OCI-LY3 (cell line): ENCODE data around the gene PTCHD1.

ENCODE experiments used
- H2AFZ ChIP-seq: fragments of 200-600, 300-600 bp; shearing (Covaris generic); 2 replicates; pipeline ENCODE4 v1.6.0; 2014; ENCODE audit warnings: antibody characterized with exemption, low read depth, low read length
- H3K27ac ChIP-seq: fragments of 200-600, 300-600 bp; sonication (generic); 2 replicates; pipeline ENCODE4 v1.5.1; 2014; ENCODE audit warnings: mild to moderate bottlenecking, low read length, moderate library complexity, mixed read lengths
- H3K27me3 ChIP-seq: fragments of 200-600, 300-600 bp; sonication (generic); 2 replicates; pipeline ENCODE4 v1.6.1; 2014; ENCODE audit warnings: low read depth, low read length, mixed read lengths
- H3K36me3 ChIP-seq: fragments of 200-600, 300-600 bp; sonication (generic); replicated peaks from 2 replicates; pipeline ENCODE3; 2014; ENCODE audit warnings: low read depth, low read length, mixed read lengths
- H3K4me1 ChIP-seq: fragments of 300-600, 200-600 bp; sonication (generic); 2 replicates; pipeline ENCODE4 v1.6.1; 2014; ENCODE audit warnings: low read length, mixed read lengths
- H3K4me2 ChIP-seq: fragments of 200-600, 300-600 bp; sonication (generic); 2 replicates; pipeline ENCODE4 v1.6.1; 2014; ENCODE audit warnings: low read length, mixed read lengths
- H3K4me3 ChIP-seq: fragments of 300-600, 200-600 bp; sonication (generic); 2 replicates; pipeline ENCODE4 v1.5.1; 2014; ENCODE audit warnings: antibody characterized with exemption, mild to moderate bottlenecking, low read length, moderate library complexity
- H3K79me2 ChIP-seq: fragments of 300-600, 200-600 bp; shearing (Covaris generic); 2 replicates; pipeline ENCODE4 v1.6.1; 2014; ENCODE audit warnings: mild to moderate bottlenecking, low read length, mixed read lengths
- H3K9ac ChIP-seq: fragments of 300-600, 200-600 bp; shearing (Covaris generic); 2 replicates; pipeline ENCODE4 v1.6.0; 2014; ENCODE audit warnings: mild to moderate bottlenecking, low read length, moderate library complexity
- H3K9me3 ChIP-seq: fragments of 200-600, 300-600 bp; shearing (Covaris generic); 2 replicates; pipeline ENCODE4 v1.6.1; 2014; ENCODE audit warnings: low read length, mixed read lengths; ENCODE audit not compliant: insufficient read depth
- H4K20me1 ChIP-seq: fragments of 200-600, 300-600 bp; sonication (generic); 2 replicates; pipeline ENCODE4 v1.6.1; 2016; ENCODE audit warnings: low read length, mixed read lengths; ENCODE audit not compliant: insufficient read depth
- CTCF ChIP-seq: fragments of 200-600, 300-600 bp; sonication (generic); IDR thresholded peaks from 2 replicates; pipeline ENCODE4 v1.5.1; 2014; ENCODE audit warnings: antibody characterized with exemption, low read length, low read depth
- EZH2phosphoT487 ChIP-seq: fragments of 200-600 bp; shearing (Covaris generic); IDR thresholded peaks from 2 replicates; pipeline ENCODE4 v1.6.1; 2018; ENCODE audit warnings: antibody characterized with exemption, mixed run types, low read depth

PTCHD1 gene

DNA sequence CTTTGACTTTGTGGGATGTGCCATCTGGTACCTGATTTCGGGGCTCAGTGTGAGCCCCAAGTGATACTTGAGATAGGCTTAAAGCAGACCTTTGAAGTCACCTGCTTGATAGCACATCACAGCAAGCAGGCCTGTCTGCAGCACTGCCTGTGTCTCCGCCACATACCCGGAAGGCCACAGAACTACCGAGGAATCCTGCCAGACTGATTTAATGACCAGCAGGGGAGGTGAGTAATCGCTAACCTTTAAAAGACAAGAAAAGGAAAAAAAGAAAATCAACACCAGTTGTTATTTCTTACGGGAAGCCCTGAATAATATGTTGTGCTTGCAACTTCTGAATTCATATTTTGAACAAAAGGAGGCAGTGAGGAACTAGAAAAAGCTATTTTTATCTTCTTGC is 6.8 kb downstream of the PTCHD1 start:
- H3K36me3 ChIP-seq, result no peaks in the 10 kb centered on the region
- H3K27ac ChIP-seq, result no peak overlapping the region

DNA sequence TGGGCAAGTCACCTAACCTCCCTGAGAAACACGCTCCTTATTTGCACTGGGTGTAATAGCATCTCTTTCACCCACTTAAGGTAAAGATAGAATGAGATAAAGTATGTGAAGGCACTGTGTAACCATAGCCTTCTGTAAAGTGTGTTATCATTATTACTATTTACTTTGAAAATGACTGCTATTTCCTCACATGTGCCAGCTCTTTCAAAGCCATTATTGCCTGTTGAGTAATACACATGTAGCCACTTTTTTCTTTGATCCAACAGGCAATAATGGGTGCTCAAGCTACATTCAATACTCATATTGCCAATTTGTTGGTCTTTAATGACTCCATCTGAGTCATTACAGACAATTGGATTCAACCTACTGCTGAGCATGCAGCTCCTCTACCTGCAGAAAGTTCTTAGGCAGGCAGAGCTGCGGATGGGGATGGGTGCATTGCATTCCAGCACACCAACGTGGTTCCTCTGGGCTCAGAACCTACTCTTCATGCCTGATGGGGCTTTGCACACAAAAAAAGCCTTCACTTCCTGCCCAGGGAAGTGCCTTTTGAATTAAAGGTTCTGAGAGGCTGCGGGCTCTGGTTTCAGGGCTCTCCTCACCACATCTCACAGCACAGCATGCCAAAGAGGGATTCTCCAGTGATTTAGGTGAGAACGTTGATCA is 9.7 kb downstream of the PTCHD1 start:
- Histone ChIP-seq H3K36me3 (no peaks in the 10 kb centered on the region), H3K4me3 (no peak overlapping the region), H2AFZ (no peak overlapping the region), H3K27me3 (no peaks in the 10 kb centered on the region; the same call in 1 of the 2 replicates), H3K79me2 (no peaks in the 10 kb centered on the region), H3K27ac (no peak overlapping the region), H3K9ac (no peak overlapping the region), H3K4me2 (no peak overlapping the region), H4K20me1 (no peaks in the 10 kb centered on the region), H3K9me3 (no peaks in the 10 kb centered on the region), H3K4me1 (no peaks in the 10 kb centered on the region)
- no peak for TF ChIP-seq CTCF
- TF ChIP-seq EZH2phosphoT487, result no peak

More for the DNA sequence above, 6.8 kb downstream of the PTCHD1 start:
- Histone ChIP-seq H3K4me3 (no peak overlapping the region), H2AFZ (no peak overlapping the region), H3K27me3 (no peaks in the 10 kb centered on the region; the same call in 1 of the 2 replicates), H3K79me2 (no peaks in the 10 kb centered on the region), H3K4me1 (no peaks in the 10 kb centered on the region), H4K20me1 (no peaks in the 10 kb centered on the region), H3K4me2 (no peak overlapping the region), H3K9ac (no peak overlapping the region), H3K9me3 (no peaks in the 10 kb centered on the region)
- TF ChIP-seq EZH2phosphoT487 (no peak), CTCF (no peak)

DNA sequence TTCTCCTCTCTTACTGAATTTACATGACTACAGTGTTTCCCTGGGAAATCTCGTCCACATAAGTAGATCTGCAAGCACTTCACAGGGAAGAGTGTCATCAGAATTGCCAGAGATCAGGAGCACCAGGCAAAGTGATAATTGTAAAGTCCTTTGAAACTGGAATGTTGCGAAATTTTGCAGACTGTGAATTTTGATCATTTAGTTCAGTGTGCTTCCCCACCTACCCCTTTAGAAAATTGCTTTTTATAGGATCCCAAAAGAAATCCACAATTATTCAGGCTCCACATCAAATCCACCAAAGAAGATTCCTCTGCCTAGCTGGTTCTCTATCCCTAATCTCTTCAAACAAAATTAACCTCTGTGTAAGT is 10.2 kb downstream of the PTCHD1 start:
- H3K4me2 ChIP-seq, result no peak overlapping the region
- TF ChIP-seq CTCF, result no peak
- no peak for TF ChIP-seq EZH2phosphoT487
- H3K27ac ChIP-seq, result no peak overlapping the region
- H2AFZ ChIP-seq, result no peak overlapping the region
- no peaks in the 10 kb centered on the region for H3K79me2 ChIP-seq
- no peaks in the 10 kb centered on the region for H3K9me3 ChIP-seq
- H4K20me1 ChIP-seq, result no peaks in the 10 kb centered on the region
- H3K9ac ChIP-seq, result no peak overlapping the region
- no peaks in the 10 kb centered on the region for H3K36me3 ChIP-seq
- no peaks in the 10 kb centered on the region; the same call in 1 of the 2 replicates for H3K27me3 ChIP-seq
- H3K4me3 ChIP-seq, result no peak overlapping the region
- H3K4me1 ChIP-seq, result no peaks in the 10 kb centered on the region

DNA sequence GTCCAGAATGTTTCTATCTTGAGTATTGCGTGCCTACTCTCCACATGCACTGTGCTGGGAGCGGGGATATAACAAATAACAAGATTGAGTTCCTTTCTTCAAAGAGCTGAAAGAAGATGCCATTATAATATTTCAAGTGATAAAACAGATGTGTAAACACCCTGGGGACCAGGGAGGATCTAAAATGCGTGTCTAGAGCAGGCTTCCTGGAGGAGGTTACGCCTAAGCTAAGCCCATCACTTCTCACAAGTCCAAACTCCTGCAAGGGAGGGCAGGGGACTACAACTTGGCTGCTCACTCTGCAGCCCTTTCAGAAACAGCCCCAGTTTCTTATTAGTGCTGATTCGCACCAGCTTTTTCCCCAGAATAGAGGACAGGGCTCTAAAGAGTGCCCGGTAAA is 21.5 kb downstream of the PTCHD1 start:
- Histone ChIP-seq H3K4me1 (no peaks in the 10 kb centered on the region), H3K27me3 (no peaks in the 10 kb centered on the region), H3K9me3 (no peaks in the 10 kb centered on the region), H3K4me2 (no peak overlapping the region), H3K9ac (no peak overlapping the region), H4K20me1 (no peaks in the 10 kb centered on the region), H3K27ac (no peak overlapping the region), H3K4me3 (no peak overlapping the region), H3K36me3 (no peaks in the 10 kb centered on the region), H3K79me2 (no peaks in the 10 kb centered on the region), H2AFZ (no peak overlapping the region)
- no peak for TF ChIP-seq EZH2phosphoT487
- TF ChIP-seq CTCF, result no peak
